K562 (cell line): Measurements from ENCODE around the gene SAMD8. TPM values are rescaled to one million over a fixed set of nuclear protein-coding genes. Genes with fewer than 3 reads are reported as not detected.

Source experiments
- BRCA1 ChIP-seq, 2 experiments: fragments of 450-650 bp in 1 of 2; sonication (generic) in 1 of 2; formaldehyde crosslinking in 1 of 2; IDR thresholded peaks; 2 replicates each; pipeline versions ENCODE4 v1.5.0 to v1.6.1; 2017 to 2020; ENCODE audit warnings: mild to moderate bottlenecking in 1 of 2, missing genetic modification reagents in 1 of 2
- CTBP1 ChIP-seq: fragments of 450-650 bp; IDR thresholded peaks from 2 replicates; pipeline ENCODE4 v1.6.1; 2016; ENCODE audit warnings: borderline replicate concordance
- ESRRA ChIP-seq: fragments of 450-650 bp; IDR thresholded peaks from 2 replicates; pipeline ENCODE4 v1.6.1; 2014; ENCODE audit warnings: low read depth, mild to moderate bottlenecking, moderate library complexity, borderline replicate concordance
- EZH2 ChIP-seq: IDR thresholded peaks from 2 replicates; pipeline ENCODE4 v1.6.1; 2012; ENCODE audit warnings: low read depth, mild to moderate bottlenecking, inconsistent platforms, low read length, borderline replicate concordance
- HSF4 ChIP-seq: fragments of 250-450 bp; sonication (Bioruptor Pico); IDR thresholded peaks from 2 replicates; pipeline ENCODE4 v2.1.2; 2022; ENCODE audit warnings: mild to moderate bottlenecking, moderate library complexity, borderline replicate concordance
- JUNB ChIP-seq: fragments of 450-650 bp; formaldehyde crosslinking; conservative IDR thresholded peaks from 2 replicates; pipeline ENCODE4 v1.4.0; 2020; ENCODE audit warnings: mild to moderate bottlenecking
- KAT2B ChIP-seq: IDR thresholded peaks from one replicate; pipeline ENCODE4 v1.6.1; 2012; ENCODE audit warnings: low read depth, mild to moderate bottlenecking, control low read depth, inconsistent platforms, low read length, moderate library complexity
- MBD2 ChIP-seq: sonication (generic); IDR thresholded peaks from 2 replicates; pipeline ENCODE4 v1.6.1; 2016; ENCODE audit warnings: low read depth, borderline replicate concordance
- MYNN ChIP-seq, 2 experiments: sonication (generic); formaldehyde crosslinking in 1 of 2; IDR thresholded peaks; 2 replicates each; pipeline versions ENCODE4 v1.5.0 to v1.6.1; 2016 to 2020; ENCODE audit warnings: antibody characterized with exemption in 1 of 2, missing genetic modification reagents in 1 of 2
- POLR2AphosphoS5 ChIP-seq: IDR thresholded peaks from 2 replicates; pipeline ENCODE4 v1.6.1; 2011; ENCODE audit warnings: mild to moderate bottlenecking, low read depth, low read length, moderate library complexity; ENCODE audit not compliant: control insufficient read depth, insufficient read depth
- RB1 ChIP-seq: fragments of 450-650 bp; IDR thresholded peaks from 2 replicates; pipeline ENCODE4 v1.6.1; 2017; ENCODE audit warnings: low read depth, mild to moderate bottlenecking
- RBBP5 ChIP-seq: fragments of 200-600 bp; sonication (generic); IDR thresholded peaks from 2 replicates; pipeline ENCODE4 v1.6.1; 2012; ENCODE audit warnings: borderline replicate concordance, mild to moderate bottlenecking, low read length, control low read depth, inconsistent platforms; ENCODE audit not compliant: insufficient read depth, poor library complexity, severe bottlenecking
- SIRT6 ChIP-seq: IDR thresholded peaks from one replicate; pipeline ENCODE4 v1.6.1; 2012; ENCODE audit warnings: low read depth, mild to moderate bottlenecking, control low read depth, inconsistent platforms, low read length, moderate library complexity
- SMARCE1 ChIP-seq: fragments of 450-650 bp; IDR thresholded peaks from 2 replicates; pipeline ENCODE4 v1.7.1; 2016; ENCODE audit warnings: mild to moderate bottlenecking
- SNRNP70 ChIP-seq: fragments of 200-400 bp; formaldehyde crosslinking; optimal IDR thresholded peaks from 2 replicates; pipeline ENCODE3; 2017; ENCODE audit warnings: low read depth, low read length
- TAF7 ChIP-seq: fragments of 450-650 bp; IDR thresholded peaks from 2 replicates; pipeline ENCODE4 v1.6.1; 2016; ENCODE audit warnings: missing genetic modification characterization, missing compliant biosample characterization
- YBX1 ChIP-seq: fragments of 450-650 bp; IDR thresholded peaks from 2 replicates; pipeline ENCODE4 v1.7.1; 2016; ENCODE audit warnings: mild to moderate bottlenecking
- ZBTB5 ChIP-seq: fragments of 450-650 bp; IDR thresholded peaks from 2 replicates; pipeline ENCODE4 v1.6.1; 2017; ENCODE audit warnings: antibody characterized with exemption
- ZNF24 ChIP-seq: fragments of 450-650 bp; IDR thresholded peaks from 2 replicates; pipeline ENCODE4 v1.6.1; 2016
- ZNF384 ChIP-seq: IDR thresholded peaks from 2 replicates; pipeline ENCODE4 v1.6.1; 2012; ENCODE audit warnings: low read depth, low read length, improper control_type of control experiment
- polyA plus RNA-seq, 8 experiments: library from polyadenylated mRNA; depleted of rRNA in 4 of 8; stranded (reverse) in 5 of 8; unstranded in 3 of 8; fragments of >200 nt; fragmentation: Nextera tagmentation in 2 of 8; fragmentation: Illumina TruSeq in 1 of 8; extraction: Ambion mirVana in 2 of 8; extraction: Trizol in 1 of 8; gene quantifications; 2 replicates each; pipeline versions ENCODE4 v1.2.1 to v1.2.3, GENCODE V29; 2011 to 2014; ENCODE audit warnings: inconsistent platforms in 1 of 8, missing spikeins in 1 of 8
- total RNA-seq, 7 experiments: library from RNA; depleted of rRNA in 6 of 7; stranded (reverse); fragments of >200 nt in 6 of 7; fragmentation: Illumina TruSeq in 2 of 7; extraction: Trizol in 2 of 7; gene quantifications; 2 replicates each; pipeline versions ENCODE4 v1.2.1 to v1.2.3, GENCODE V29; 2011 to 2021; ENCODE audit warnings: low replicate concordance in 1 of 7
- TF ChIP-seq, protein P1 (sequence below): IDR thresholded peaks from 2 replicates; pipeline ENCODE4 v1.6.1; 2011; ENCODE audit warnings: borderline replicate concordance, low read depth, mild to moderate bottlenecking, moderate library complexity, low read length; ENCODE audit not compliant: insufficient read depth, poor library complexity, severe bottlenecking
- TF ChIP-seq, protein P2 (sequence below): fragments of 250-450 bp; sonication (Bioruptor Pico); IDR thresholded peaks from 2 replicates; pipeline ENCODE4 v1.9.0; 2021; ENCODE audit warnings: mild to moderate bottlenecking
- TF ChIP-seq, protein P3 (sequence below): sonication (generic); formaldehyde crosslinking; IDR thresholded peaks from 2 replicates; pipeline ENCODE4 v1.8.1; 2022; ENCODE audit warnings: missing genetic modification reagents

Gene SAMD8
- total and polyA plus RNA-seq, 9 of the 15 experiments (the other 6 are each of a cell fraction or from before 2014, with no cell fraction given): 2.7 to 16.1 (median 6.2) TPM

- TF ChIP-seq HSF4 (CRISPR knock-in tag) (no peak), SNRNP70 (no peak), ZNF384 (no peak), YBX1 (no peak), KAT2B (no peak), RBBP5 (no peak), POLR2AphosphoS5 (no peak), ESRRA (0 out of 2 replicates have a peak, but pooled peaks have one; percentile 43), MYNN (IDR thresholded peaks at IDR 0.05) (peak; percentile 46; the same call in 1 of the 2 replicates), MYNN (CRISPR knock-in tag; IDR thresholded peaks at IDR 0.05) (no peak), MBD2 (no peak), CTBP1 (peak; percentile 75), SIRT6 (no peak), BRCA1 (IDR thresholded peaks at IDR 0.05) (no peak), BRCA1 (CRISPR knock-in tag; IDR thresholded peaks at IDR 0.05) (no peak), RB1 (peak; percentile 84), ZBTB5 (no peak), SMARCE1 (no peak), ZNF24 (peak; percentile 24; the same call in 1 of the 2 replicates), TAF7 (tag) (no peak), EZH2 (no peak), JUNB (no peak)
- TF ChIP-seq, protein P1, sequence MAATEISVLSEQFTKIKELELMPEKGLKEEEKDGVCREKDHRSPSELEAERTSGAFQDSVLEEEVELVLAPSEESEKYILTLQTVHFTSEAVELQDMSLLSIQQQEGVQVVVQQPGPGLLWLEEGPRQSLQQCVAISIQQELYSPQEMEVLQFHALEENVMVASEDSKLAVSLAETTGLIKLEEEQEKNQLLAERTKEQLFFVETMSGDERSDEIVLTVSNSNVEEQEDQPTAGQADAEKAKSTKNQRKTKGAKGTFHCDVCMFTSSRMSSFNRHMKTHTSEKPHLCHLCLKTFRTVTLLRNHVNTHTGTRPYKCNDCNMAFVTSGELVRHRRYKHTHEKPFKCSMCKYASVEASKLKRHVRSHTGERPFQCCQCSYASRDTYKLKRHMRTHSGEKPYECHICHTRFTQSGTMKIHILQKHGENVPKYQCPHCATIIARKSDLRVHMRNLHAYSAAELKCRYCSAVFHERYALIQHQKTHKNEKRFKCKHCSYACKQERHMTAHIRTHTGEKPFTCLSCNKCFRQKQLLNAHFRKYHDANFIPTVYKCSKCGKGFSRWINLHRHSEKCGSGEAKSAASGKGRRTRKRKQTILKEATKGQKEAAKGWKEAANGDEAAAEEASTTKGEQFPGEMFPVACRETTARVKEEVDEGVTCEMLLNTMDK: peak; percentile 70
- TF ChIP-seq, protein P2, sequence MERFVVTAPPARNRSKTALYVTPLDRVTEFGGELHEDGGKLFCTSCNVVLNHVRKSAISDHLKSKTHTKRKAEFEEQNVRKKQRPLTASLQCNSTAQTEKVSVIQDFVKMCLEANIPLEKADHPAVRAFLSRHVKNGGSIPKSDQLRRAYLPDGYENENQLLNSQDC (CRISPR knock-in tag): no peak
- TF ChIP-seq, protein P3, sequence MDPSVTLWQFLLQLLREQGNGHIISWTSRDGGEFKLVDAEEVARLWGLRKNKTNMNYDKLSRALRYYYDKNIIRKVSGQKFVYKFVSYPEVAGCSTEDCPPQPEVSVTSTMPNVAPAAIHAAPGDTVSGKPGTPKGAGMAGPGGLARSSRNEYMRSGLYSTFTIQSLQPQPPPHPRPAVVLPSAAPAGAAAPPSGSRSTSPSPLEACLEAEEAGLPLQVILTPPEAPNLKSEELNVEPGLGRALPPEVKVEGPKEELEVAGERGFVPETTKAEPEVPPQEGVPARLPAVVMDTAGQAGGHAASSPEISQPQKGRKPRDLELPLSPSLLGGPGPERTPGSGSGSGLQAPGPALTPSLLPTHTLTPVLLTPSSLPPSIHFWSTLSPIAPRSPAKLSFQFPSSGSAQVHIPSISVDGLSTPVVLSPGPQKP (CRISPR knock-in tag): no peak
Measured at GRCh38 chr10:75099952-75100763, 11.3 kb upstream of the SAMD8 start (continued).
